ENCODE results near the gene LCE7A.

Gene LCE7A

DNA sequence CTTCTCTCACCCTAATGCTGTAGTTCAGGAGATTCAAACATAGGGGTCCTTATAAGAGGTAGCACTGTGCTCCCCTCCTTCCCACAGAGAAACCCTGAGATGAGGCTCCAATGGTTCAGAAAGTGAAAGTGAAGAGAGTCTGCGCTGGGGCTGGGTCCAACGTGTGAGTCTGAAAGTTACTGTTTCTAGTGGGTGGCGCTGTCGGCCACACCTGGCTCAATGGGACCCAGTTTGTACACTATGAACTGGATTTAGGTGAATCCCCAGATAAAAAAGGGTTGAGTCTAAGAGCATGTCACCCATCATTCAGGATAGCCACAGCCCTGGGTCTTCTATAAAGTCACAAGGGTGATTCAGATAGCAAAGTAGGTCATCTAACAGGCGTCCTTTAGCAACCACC is 21.1 kb downstream of the LCE7A start:
- no peak for DNase-seq

DNA sequence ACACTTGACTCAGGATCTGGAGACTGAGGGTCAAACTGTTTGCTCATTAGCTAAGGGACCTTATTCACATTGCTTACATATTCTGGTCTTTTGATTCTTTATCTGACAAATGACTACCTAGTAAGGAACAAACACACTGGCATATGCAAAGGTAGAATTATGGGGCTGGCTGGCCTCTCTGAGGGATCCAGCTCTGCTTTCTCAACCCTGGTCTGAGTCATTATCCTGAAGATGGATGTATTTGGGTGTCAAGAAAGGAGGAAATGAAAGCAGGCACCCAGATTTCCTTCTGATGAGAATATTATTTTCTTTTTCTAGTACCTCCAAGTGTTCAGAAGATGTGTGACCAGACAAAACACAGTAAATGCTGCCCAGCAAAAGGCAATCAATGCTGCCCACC is 24.3 kb downstream of the LCE7A start:
- DNase-seq = no peak

DNA sequence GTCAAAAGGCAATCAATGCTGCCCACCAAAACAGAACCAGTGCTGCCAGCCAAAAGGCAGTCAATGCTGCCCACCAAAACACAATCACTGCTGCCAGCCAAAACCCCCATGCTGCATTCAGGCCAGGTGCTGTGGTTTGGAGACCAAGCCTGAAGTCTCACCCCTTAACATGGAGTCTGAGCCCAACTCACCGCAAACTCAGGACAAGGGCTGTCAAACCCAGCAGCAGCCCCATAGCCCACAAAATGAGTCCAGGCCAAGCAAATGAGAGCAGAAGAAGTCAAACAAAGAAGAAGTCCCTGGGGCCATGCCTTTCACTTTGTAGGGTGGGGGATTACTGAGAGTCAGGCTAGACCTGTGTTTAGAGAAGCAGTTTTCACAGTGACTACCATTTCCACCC is 24.7 kb downstream of the LCE7A start:
- no peak for DNase-seq

DNA sequence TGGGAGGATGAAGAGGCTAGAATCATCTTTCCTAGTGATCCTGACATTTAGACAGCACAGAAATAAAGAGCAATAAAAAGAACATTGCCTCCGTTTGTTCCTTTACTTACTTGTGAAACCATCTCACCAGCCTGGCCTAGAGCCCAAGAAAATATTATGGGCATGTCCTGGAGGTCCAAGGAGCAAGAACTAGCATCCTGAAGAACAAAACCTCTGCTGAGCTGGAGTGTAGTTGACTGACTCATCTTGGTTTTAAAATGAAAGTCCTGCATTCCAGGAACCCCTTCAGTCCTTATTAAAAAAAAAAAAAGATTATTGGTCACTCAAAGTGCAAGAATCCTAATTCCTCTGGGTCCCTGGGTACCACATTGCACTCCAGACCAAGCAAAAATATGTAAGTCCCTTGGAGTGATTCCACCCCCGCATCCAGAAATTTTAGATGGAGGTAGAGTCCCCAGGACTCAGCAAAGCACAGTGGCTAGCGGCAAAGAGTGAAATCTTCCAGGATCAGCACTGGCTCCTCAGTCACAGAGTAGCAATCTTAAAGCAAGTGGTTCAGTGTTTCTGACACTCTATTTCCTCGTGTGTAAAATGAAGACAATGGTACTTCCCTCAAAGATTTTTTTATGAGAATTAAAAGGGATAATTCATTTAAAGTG is 25.3 kb downstream of the LCE7A start:
- no peak for DNase-seq

DNA sequence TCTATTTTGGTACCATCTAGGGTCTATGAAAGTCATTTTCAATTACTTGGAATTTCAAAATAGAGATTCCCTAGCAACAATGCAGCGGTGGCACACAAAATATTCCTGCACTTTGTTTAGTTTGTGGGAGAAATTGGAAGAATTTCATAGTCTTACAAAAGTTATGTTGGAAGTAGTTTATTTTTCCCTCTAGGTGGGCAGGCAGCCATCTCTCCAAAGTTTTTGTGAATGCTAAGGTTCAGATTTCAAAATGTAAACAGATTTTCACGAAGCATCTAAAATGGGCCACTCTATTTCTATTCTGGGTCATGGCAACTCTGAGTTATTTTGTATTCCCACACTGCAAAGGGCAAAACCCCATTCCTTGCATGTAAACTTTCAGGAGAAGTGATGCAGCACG is 26.3 kb downstream of the LCE7A start:
- DNase-seq = no peak

DNA sequence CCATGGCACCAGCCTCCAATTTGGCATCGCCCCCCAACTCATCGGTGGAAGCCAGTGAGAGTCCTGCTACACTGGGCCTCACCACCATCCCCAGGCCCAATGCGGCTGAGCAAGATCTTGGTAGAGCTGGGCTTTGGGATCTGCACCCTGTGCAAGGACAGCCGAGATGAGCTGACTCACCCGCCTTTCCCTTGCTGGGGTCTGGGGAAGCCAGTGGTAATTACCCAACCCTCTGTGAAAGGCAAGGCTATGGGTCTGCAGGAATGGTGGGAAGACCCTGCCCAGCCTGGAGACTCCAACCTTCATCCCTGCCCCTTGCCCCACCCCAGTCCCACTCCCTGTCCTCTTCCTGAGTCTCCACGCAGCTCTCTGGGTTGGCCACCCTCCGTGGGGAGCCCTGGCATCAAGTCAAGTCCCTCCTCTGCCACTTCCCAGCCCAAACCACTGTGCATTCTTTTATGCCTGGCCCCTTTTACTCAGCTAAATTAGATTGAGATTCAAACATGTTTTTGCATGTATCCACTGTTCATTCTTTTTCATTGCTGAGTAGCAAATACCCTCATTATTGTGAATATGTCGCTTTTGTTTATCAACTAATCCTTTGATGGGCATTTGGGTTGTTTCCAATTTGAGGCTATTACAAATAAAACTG is 27.1 kb downstream of the LCE7A start:
- DNase-seq = no peak

DNA sequence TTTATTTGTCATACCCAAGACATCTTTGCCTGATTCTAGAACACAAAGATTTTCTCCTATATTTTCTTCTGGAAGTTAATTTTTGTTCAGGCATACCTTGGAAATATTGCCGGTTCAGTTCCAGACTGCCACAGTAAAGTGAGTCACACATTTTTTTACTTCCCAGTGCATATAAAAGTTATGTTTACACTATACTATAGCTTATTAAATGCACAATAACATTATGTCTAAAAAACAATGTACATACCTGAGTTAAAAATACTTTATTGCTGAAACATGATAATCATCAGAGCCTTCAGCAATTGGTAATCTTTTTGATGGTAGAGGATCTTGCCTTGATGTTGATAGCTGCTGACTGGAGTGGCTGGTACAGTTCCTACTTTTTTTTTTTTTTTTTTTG is 28.3 kb downstream of the LCE7A start:
- DNase-seq = no peak

DNA sequence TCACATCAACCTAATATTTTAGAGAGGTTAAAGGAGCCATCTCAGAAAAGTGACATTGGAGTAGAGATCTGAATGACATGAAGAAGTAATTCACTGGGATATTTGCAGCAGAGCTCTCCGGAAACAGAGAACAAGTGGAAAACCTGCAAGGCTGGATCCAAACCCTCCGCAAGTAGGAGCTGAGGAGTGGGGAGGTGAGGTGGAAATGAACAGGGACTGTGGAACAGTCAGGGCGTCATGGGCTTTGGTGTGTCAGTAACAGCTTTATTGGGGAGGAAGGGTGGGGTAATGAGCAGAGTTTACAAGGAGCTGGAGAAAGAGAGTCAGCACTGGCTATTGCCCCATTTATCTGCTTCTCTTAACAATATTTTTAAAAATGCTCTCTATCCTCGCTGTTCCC is 39.2 kb downstream of the LCE7A start:
- no peak for DNase-seq

DNA sequence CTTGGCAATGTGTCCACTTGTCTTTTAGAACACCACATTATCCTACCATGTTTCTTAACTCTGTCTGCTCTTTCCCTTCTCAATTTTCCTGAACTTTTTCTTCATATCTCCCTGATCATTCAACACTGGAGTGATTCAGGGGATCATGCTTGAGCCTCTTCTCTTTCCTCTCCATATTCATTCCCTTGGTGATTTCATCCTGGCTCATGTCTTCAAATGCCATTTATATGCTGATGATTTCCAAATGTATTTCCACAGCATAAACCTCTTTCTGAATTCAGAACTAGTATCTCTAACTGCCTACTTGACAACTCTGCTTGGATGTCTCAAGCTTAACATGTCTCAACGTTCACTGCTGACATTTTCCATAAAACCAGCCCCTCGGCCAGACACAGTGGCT is 40.1 kb downstream of the LCE7A start:
- no peak for DNase-seq

DNA sequence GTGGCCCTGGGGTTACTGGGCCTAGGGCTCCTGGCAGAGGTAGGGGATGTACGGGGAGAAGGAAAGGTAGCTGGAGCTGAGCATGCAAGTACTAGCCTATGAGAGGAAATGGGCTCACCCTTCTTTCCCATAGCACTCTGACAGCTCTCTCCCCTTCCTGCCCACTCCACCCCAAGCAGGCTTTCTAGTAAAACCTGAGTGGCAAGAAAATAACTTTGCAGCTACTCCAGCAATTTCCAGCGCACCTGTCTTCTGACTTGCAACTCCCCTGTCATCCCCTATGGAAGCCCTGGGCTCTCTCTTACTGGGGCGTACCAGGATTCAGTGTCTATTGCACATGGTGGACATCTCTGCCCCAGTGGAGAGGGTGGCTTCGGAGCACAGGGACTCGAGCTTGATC is 41.8 kb downstream of the LCE7A start:
- no peak for DNase-seq

DNA sequence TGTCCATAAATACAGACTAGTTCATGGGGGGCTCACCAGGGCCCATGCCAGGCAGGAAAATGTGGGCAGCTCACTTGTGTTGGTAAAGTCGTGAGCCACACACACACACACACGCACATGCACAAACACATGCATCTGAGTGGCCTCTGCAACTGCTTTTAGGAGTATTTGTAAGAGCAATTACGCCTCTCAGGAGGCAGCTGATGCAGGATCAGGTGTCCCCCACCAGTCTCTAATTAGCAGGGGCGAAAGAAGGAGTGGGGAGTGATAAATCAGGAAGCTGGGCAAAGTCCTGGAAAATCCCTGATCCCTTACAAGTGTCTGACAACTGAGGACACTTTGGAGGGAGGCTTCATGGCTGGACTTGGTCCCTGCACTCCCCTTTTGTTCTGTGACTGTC is 42.8 kb downstream of the LCE7A start:
- no peak for DNase-seq

DNA sequence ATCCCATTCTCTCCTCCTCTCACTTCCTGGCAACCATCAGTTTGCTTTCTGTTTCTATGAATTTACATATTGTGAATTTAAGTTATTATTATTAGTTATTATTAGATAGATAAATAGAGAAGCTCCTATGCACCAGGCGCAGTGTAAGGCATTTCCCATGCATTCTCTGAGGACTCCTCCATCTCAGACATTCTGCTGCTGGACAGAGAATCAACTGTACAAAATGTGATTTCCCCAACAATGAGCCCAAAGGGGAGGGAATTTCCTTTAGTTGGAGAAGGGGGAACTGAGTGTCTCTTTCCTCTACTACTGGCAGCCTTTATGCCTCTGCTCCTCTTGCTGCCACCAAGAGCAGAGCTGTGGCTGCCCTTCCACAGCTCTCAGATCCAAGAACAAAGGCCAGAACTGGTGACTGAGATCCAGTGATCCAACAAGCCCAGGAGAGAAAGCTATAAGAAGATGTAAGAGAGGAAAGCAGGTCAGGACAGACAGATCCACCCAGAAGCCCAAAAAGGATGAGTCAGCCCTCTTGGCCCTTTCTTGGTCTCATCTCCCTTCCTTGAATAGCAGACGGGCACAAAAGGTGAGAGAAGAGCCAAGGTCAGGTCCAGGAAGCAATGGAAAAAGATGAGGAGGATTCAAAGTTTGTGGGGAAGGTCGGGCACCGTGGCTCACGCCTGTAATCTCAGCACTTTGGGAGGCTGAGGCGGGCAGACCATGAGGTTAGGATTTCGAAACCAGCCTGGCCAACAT is 45.1 kb downstream of the LCE7A start:
- no peak for DNase-seq

DNA sequence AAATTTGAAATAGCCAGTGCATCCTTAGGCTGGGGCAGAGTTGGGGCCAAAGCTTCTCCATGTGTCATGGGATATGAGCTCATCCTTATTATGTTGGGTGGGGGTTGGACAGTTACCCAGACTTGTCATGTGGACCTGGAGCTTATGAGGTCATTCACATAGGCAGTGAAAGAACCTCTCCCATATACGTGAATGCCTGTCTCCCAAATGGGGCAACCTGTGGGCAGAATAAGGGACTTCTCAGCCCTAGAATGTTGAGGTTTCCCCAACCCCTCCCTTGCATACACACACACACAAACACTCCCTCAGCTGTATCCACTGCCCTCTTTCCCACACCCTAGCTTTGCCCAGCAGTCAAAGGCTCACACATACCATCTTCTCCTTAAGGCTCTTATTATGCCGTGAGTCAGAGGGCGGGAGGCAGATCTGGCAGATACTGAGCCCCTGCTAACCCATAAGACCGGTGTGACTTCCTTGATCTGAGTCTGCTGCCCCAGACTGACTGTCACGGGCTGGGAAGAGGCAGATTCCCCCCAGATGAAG is 46.3 kb downstream of the LCE7A start:
- no peak for DNase-seq

DNA sequence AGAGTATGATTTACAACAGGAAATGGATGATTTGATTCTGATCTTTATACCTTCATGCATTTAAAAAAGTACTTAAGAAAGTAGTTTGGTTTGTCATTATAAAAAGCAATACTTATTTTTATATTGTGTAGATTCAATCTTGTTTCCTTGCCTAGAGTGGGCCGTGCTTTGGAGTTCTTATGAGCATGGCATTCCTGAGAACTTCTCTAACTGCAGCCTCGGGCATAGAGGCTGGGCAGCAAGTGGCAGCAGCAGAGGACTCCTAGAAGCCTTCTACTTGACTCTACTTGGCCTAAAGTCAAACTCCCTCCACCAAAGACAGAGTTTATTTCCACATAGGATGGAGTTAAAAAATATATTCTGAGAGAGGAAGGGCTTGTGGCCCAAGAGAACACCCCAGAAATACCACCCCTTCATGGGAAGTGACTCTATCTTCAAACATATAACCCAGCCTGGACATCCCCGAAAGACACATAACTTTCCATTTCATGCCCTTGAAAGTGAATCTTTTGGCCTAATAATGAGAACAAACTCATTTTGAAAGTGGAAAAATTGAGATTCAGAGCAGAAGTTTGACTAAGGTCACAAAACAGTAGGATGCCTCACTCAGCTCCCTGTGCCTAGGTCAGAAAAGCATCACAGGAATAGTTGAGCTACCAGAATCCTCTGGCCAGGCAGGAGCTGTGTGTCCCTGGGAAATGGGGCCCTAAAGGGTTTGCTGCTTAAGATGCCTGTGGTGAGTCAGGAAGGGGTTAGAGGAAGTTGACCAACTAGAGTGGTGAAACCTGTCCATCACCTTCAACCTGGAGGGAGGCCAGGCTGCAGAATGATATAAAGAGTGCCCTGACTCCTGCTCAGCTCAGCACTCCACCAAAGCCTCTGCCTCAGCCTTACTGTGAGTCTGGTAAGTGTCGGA is 48.1 kb downstream of the LCE7A start, which contains the start of gene IVL:
Gene IVL (plus strand): TSS at position 861 of the 916 bp plus-strand sequence. CDS start 1,252 bp downstream, outside the sequence.
- DNase-seq = no peak

DNA sequence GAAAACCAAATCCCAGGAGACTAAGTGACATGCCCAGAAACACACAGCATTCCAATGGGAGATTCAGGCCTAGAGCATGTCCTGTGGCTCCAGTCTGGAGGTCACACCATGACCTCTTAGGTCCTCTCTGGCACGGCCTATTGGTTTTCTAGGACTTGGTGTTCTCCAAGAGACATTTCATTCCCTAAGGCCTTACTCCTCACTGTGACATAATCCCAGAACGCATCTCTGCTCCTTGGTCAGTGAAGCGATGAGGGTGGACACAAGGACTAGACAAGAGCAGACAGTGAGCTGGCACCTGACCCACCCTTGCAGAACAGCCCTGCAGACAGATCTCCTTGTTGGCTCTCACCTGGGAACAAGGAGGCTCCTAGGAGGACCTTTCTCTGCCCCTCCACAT is 49.4 kb downstream of the LCE7A start:
- no peak for DNase-seq
